ENCODE measurements around the gene KNCN.

GRCh38 chr1:46575300-46575699, 23.9 kb upstream of the KNCN start:
- TF ChIP-seq, protein P1, sequence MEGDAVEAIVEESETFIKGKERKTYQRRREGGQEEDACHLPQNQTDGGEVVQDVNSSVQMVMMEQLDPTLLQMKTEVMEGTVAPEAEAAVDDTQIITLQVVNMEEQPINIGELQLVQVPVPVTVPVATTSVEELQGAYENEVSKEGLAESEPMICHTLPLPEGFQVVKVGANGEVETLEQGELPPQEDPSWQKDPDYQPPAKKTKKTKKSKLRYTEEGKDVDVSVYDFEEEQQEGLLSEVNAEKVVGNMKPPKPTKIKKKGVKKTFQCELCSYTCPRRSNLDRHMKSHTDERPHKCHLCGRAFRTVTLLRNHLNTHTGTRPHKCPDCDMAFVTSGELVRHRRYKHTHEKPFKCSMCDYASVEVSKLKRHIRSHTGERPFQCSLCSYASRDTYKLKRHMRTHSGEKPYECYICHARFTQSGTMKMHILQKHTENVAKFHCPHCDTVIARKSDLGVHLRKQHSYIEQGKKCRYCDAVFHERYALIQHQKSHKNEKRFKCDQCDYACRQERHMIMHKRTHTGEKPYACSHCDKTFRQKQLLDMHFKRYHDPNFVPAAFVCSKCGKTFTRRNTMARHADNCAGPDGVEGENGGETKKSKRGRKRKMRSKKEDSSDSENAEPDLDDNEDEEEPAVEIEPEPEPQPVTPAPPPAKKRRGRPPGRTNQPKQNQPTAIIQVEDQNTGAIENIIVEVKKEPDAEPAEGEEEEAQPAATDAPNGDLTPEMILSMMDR (IDR thresholded peaks at IDR 0.05), result no peak
- TF ChIP-seq POLR2A (IDR thresholded peaks at IDR 0.05), result no peak
